Hematopoietic multipotent progenitor cell treated with erythropoietin and hydrocortisone succinate and interleukin-3 and kit ligand, for 17 days (in vitro differentiated cells): ENCODE data around the gene PRKACG.
"Not testable (repeated sequence)": the region's sequence is repeated elsewhere in the genome, so short reads cannot be mapped to it uniquely, and the experiment has no call there.

Experiments used
- DNase-seq: peaks from one replicate; pipeline ENCODE4 v3.0.0-alpha.2; 2015; ENCODE audit warnings: low spot score

PRKACG gene

DNA sequence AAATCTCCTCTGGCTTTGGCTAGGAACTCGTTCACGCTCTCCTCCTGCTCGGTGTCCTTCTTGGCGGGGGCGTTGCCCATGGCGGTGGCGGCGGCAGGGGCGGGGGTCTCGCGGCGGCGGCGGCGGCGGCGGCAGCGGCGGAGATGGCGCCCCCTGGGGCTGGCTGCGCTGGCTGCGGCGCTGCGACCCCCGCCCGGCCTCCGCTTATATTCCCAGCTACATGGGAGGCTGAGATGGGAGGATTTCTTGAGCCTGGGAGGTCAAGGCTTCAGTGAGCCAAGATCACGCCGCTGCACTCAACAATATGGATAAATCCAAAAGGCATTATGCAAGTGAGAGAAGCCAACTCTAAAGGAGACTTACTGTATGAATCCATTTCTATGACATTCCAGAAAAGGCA, at the start of gene PRKACG:
TSS of gene PRKACG (minus strand) at position 101 of the 400 bp plus-strand sequence. CDS start at position 80, 21 bp downstream.
- DNase-seq: no peak

- no peak for DNase-seq
These were observed 48.3 kb upstream of the PRKACG start for GRCh38 chr9:69062195-69062594.

DNA sequence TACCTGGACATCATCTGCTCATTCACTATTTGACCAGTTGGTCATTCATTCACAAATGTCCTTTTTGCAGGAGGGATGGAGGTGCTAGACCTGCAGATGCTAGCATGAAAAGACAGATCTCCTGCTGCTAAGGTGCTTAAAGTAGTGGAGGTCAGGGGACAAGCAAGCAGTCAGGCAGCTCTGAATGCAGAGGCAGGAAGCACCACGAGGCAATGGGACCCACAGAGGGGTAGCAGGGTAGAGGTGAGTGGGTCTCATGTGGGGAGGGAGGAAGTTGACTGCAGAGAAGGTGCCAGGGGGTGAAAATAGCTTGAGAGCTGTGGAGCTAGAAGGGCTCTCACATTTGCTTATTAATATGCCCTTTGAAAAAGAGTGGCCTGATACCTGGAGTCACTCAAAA, 46.9 kb upstream of the PRKACG start:
- no peak for DNase-seq

GRCh38 chr9:69058101-69058500, 44.2 kb upstream of the PRKACG start:
- no peak for DNase-seq

GRCh38 chr9:69056191-69056815, 42.4 kb upstream of the PRKACG start:
- no peak for DNase-seq

DNA sequence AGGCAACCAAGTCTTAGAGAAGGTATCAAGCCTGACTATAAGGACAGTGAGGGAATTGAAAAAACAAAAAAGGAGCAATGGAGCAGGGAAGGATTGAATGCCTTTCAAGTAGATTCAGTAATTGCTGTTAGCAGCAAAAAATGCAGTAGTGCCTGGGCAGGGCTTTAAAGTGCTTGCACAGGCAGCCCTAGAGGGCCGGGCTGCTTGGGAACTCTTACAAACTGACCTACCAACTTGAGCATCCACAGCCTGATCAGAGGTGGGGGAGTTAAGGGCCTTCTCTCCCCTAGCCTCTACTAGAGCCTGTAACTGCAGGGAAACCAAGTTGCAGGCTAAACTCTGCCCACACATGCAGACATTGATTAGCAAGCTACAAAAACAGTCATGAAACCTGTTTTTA, 41.1 kb upstream of the PRKACG start:
- no peak for DNase-seq

DNA sequence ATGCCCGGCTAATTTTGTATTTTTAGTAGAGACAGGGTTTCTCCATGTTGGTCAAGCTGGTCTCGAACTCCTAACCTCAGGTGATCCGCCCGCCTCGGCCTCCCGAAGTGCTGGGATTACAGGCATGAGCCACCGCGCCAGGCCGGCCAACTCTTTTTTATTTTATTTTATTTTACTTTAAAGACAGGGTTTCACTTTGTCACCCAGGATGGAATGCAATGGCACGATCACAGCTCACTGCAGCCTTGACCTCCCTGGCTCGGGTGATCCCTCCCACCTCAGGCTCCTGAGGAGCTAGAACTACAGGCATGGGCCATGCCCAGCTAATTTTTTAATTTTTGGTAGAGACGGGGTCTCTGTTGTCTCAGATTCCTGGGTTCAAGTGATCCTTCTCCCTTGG, 37.0 kb upstream of the PRKACG start:
- DNase-seq: not testable (repeated sequence)

GRCh38 chr9:69049094-69049493, 35.2 kb upstream of the PRKACG start:
- DNase-seq: no peak

- DNase-seq: no peak
These were observed 33.5 kb upstream of the PRKACG start for GRCh38 chr9:69047371-69047770.

- DNase-seq: no peak
These were observed 32.8 kb upstream of the PRKACG start for GRCh38 chr9:69046723-69047122.

- DNase-seq: no peak
These were observed 31.9 kb upstream of the PRKACG start for GRCh38 chr9:69045821-69046220.

GRCh38 chr9:69044240-69045219, 30.6 kb upstream of the PRKACG start:
- DNase-seq: no peak

GRCh38 chr9:69040646-69041045, 26.7 kb upstream of the PRKACG start:
- DNase-seq: no peak

DNA sequence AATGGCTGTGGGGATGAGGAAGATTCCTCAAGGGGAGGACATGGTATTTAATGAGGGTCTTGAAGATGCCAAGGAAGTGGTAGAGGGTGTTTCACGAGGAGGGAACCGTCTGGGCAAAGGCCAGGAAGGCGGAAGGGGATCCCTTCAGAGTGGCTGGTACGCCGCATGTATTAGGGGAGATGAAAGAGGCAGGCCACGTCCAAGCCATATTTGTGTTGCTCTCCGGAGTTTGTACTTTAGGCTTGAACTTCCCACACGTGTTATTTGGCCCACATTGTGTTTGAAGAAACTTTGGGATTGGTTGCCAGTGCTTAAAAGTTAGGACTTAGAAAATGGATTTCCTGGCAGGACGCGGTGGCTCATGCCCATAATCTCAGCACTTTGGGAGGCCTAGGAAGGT, 22.9 kb upstream of the PRKACG start:
- no peak for DNase-seq

DNA sequence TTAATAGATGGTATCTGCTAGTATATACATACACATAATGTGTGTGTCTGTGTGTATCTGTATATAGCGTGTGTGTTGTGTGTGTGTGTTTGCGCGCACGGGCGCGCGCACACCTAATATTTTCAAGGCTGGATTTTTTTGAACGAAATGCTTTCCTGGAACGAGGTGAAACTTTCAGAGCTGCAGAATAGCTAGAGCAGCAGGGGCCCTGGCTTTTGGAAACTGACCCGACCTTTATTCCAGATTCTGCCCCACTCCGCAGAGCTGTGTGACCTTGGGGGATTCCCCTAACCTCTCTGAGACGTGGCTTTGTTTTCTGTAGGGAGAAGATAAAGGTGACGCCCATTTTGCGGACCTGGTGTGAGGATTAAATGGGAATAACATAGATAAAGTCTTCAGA, 22.4 kb upstream of the PRKACG start:
- peak; percentile 59 for DNase-seq

GRCh38 chr9:69035438-69036308, 21.8 kb upstream of the PRKACG start, which contains the start of gene FXN:
Gene FXN (plus strand): TSS chr9:69035752. CDS start chr9:69035783, 31 bp downstream.
- DNase-seq: peak; percentile 86

DNA sequence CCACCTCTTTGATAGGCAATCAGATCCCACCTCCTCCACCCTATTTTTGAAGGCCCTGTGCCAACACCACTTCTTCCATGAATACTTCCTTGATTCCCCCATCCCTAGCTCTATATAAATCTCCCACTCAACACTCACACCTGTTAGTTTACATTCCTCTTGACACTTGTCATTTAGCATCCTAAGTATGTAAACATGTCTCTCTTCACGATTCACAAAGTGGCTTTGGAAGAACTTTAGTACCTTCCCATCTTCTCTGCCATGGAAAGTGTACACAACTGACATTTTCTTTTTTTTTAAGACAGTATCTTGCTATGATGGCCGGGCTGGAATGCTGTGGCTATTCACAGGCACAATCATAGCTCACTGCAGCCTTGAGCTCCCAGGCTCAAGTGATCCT, 20.2 kb upstream of the PRKACG start:
- DNase-seq: no peak

- DNase-seq: no peak
These were observed 17.1 kb upstream of the PRKACG start for GRCh38 chr9:69030851-69031645.

DNA sequence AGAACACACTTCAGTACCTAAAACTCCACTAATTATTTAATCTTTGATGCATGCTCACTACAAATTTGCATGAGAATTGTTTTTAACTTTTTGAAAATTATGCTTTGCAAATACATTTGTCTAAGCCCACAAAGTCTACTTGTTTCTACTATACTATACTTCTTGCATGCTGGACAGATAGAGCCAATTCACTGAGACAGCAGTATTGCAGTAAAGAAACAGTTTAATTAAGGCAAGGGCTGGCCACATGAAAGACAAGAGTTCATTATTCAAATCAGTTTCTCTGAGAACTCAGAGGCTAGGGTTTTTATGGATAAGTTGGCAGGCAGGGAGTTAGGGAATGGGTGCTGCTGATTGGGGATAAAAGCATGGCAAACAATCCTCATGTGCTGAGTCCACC, 15.6 kb upstream of the PRKACG start:
- no peak for DNase-seq

GRCh38 chr9:69028754-69029153, 14.8 kb upstream of the PRKACG start:
- no peak for DNase-seq

- DNase-seq: peak; percentile 85
These were observed 13.6 kb upstream of the PRKACG start for GRCh38 chr9:69027355-69028097.
